ENCODE data around the gene HDAC4.

Gene HDAC4

GRCh38 chr2:239275847-239276831 is 124.7 kb downstream of the HDAC4 start:
- DNase-seq = no peak

GRCh38 chr2:239275044-239275685 is 125.7 kb downstream of the HDAC4 start:
- DNase-seq = peak; percentile 96

DNA sequence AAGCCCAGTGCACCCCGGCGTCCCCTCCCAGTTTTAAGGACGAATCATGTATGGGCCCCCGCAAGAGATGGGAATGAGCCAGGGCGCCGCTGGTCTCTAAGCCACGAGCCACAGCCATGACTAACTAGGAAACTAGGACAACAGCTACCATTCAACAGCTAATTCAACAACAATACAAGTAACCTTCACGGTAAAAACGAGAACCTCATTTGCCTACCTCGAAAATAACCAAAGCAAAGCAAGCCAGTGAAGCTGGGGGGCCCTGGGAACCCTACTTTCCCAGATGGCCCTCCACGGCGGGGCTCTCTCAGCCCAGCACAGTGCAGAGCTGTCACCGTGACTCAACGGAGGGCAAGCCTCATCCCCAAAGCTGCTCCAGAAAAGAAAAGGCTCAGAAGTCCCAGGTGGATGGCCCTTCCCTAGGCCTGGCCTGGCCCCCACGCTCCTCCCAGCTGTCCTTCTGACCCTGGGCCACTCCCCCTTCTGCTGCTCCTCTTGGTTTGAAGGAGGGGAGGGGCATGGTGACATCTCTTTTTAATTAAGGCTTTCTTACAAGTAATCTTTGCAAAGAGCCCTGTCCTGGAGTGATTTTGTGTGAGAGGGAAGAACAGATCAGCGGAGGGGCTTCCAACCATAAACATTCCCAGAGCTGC is 126.3 kb downstream of the HDAC4 start:
- peak; percentile 59 for DNase-seq

GRCh38 chr2:239273280-239274234 is 127.3 kb downstream of the HDAC4 start:
- DNase-seq = no peak

DNA sequence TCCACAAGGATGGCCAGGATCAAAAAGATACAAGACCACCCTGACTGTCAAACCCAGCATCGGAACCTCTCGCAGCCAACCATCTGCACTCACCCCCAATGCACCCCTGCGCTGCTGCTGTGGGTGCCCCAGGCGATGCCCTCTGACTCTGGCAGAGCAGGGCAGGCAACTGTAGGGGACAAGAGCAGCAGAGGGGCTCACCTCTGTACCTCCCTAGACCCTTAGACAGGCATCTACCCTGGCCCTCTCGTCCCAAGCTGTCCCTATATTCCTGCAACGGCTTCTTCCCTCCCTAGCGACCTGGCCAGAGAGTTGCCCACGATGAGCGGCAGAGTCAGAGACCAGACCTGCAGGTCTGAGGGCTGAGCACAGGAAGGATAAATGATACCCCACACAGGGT is 128.2 kb downstream of the HDAC4 start:
- DNase-seq = no peak

GRCh38 chr2:239271882-239272281 is 128.9 kb downstream of the HDAC4 start:
- no peak for DNase-seq

DNA sequence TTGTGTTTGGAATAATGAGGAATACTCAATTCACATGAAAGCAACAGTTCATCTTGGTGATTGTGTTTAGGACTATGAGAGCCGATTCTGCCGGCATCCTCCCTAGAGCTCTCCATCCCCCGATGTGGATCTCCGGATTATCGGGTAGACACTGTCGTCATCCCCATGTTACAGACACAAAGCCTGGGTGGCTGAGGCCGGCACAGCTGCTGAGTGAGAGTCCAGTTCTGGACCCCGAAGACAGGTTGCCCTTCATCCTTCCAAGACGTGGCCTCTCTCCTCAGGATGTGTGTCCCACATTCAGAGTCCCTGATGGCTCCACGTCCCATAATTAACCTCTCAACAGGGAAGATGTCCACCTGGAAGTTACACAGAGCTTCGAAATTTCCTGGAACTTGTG is 129.3 kb downstream of the HDAC4 start:
- no peak for DNase-seq

- no peak for DNase-seq
Measured at GRCh38 chr2:239269916-239270315, 130.9 kb downstream of the HDAC4 start.

DNA sequence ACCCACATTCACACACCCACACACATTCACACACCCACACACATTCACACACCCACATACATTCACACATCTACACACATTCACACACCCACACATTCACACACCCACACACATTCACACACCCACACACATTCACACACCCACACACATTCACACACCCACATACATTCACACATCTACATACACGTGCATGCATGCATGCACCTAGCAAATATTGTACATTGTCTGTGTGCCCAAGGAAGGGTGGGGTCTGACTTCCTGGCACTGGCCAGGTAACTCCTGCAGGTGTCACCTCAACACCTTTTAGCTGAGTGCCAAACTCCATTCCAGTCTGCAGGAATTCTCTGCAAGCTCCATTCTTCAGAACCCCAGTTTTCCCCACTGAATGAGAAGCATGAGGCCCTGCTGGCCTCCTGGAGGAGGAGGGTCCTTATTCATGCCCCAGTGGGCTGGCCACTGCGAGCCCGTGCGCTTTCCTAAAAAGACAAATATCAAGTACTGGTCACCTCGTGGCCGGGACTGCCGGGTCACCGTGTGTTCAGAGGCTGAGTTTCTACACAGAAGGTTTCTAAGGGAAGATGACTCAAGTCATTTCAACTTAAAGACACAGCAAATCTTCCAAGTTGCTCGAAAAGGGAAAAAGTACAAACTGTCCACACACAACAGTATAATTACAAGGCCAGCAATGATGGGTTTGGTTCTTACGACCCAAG is 131.5 kb downstream of the HDAC4 start:
- DNase-seq = no peak

DNA sequence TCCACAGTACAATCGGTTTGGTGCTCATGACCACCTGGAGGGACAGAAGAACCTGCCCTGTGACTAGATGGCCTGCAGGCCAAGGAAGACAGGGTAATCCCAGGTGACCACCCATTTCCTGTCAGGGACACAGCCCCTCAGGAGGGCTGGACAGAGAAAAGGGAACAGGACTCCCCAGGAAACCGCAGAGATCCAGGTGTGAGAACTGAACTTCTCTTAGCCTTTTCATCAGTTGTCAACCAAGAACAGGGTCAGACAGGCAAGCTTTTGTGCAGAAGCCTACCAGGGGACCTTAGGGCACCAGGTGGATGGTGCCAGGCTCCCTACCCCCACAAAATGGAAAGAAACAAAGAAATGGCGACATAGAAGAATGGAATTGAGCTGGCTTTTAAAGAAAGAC is 132.3 kb downstream of the HDAC4 start:
- DNase-seq = no peak

- no peak for DNase-seq
Measured at GRCh38 chr2:239268082-239268481, 132.7 kb downstream of the HDAC4 start.

DNA sequence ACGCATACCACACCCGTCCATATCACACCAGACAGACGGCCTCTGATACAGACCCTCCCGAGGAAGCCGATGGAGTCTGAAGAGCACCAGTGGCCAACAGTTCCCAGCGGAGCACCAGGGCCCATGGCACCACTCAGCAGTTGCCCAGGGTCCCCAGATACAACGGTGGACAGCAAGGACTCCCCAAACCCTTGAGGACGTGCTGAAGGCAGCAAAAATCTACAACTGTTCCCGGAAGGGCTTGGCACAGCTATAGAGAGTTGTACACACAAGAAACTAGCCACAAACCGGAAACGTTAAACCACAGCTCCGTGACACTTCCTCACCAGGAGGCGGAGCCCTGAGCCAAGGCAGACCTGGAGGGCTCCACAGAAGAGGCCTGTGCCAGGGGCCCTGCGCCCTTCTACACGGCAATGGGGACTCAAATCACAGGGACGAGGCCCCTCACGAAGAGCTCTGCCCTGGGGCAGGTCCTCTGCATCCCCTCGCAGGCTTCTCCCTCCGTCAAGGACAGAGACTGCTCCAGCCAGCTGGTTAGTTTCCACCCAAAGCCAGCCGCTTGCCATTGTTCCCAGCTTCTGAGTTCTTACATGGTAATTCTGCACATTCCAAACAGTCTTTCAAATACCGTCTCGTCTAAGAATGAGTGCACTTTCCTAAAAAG is 133.4 kb downstream of the HDAC4 start:
- peak; percentile 96 for DNase-seq

GRCh38 chr2:239266779-239267287 is 134.0 kb downstream of the HDAC4 start:
- DNase-seq = no peak

GRCh38 chr2:239266434-239266766 is 134.4 kb downstream of the HDAC4 start:
- DNase-seq = no peak

DNA sequence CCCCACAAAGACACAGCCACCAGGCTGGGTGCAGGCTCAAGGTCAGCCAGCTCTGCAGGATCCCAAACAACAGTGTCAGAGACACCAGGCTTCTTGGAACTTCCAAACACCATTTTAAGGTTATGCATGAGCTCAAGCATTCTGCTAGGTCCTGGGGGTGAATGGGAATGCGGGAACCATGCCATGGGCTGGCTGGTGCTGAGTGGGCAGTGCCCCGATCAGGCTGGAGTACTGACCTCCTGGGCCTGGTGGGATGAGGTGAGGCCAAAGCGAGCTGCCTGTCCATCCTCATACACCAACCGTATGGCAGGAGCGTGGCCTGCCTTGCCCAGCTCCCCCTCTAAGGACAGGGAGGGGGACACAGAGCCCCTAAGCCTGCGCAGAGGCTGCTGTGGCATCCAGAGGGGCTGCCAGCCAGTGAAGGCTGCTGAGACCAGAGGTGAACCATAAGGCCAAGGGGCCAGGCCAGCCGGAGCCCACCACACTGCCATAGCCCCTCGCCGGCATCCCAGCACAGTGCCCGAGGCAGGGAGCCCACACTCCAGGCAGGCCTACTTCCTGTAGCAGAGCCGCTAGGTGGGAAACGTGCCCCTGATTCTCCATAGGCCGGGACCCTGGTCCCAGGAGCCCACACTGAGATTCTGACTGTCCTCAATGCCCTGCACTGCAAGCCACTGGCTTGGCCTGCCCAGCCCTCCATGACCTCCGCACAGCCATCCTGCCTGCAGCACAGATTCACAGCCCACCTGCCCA is 135.0 kb downstream of the HDAC4 start:
- no peak for DNase-seq

GRCh38 chr2:239264838-239265651 is 135.8 kb downstream of the HDAC4 start:
- DNase-seq = peak; percentile 94

DNA sequence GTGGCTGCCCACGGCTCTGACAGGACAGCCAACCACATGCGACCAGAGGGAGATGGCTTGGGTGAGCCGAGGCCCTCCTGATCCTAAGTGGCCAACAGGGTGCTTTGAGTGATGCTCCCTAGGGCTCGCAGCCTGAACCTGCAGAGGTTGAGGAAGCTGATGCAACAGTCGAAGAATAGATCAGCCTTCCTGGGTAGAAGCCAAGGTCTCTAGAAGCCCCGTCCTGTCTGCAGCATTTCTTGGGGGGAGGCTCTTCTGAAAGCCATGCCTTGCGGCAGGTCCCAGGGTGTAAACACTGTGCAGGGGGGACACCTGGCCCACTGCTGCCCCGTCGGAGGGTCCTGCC is 136.4 kb downstream of the HDAC4 start:
- DNase-seq = peak; percentile 80

DNA sequence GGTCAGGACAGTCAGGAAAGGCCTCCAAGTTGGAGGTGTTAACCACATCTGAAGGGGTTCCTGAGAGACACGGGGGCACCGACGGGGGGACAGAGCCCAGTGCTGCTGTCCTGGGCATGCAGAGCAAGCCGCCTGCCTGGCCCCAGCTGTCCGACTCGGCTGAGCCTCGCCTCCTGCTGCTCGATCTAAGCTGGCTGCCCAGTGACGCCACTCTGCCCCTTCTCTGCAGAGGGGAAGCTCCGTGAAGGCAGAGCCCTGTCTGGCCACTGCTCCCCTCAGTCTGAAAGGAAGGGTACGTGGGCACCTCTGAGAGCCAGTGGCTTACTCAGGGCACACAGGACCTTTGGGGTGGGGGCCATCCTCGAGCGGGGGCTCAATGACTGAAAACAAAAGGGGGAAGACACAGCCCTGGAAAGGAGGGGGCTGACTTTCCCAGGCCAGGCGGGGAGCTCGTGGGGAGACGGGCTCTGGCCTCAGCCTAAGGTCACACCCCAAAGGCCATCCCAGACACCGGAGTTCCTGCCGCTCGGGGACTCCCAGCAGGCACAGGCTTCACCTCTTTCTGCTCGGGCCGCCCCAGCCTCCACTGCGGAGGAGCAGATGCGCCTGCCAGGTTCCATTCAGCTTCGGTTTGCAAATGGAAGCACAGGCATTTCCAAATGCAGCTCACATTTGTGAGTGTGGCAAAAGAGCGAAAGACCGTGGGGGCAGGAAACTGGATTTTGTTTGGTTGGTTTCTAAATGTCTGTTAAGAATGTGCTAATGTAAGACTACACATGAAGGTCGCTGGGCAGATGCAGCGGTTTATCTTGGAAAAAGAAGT is 136.9 kb downstream of the HDAC4 start:
- DNase-seq = no peak

- no peak for DNase-seq
Measured at GRCh38 chr2:239263231-239263630, 137.6 kb downstream of the HDAC4 start.

Data from activated CD4-positive, alpha-beta T cell treated with anti-CD3 and anti-CD28 coated beads, Interleukin-10, Interleukin-2, amounts not matched to agents 100 ng/mL and 50 ng/mL, durations not matched to agents 16 hours and 8 hours (primary cell).